OCI-LY1 (cell line): ENCODE data around the gene NBEA.

ENCODE experiments used
- H2AFZ ChIP-seq: fragments of 200-600 bp; sonication (generic), shearing (Covaris generic); 2 replicates; pipeline ENCODE4 v1.6.0; 2014; ENCODE audit warnings: antibody characterized with exemption, mild to moderate bottlenecking, low read length
- H3F3A ChIP-seq: fragments of 200-600 bp; sonication (generic), shearing (Covaris generic); 2 replicates; pipeline ENCODE4 v1.6.0; 2014; ENCODE audit warnings: mild to moderate bottlenecking, antibody characterized with exemption, low read length, moderate library complexity; ENCODE audit not compliant: insufficient read depth
- H3K27ac ChIP-seq: fragments of 200-600 bp; sonication (generic); 2 replicates; pipeline ENCODE4 v1.5.1; 2014; ENCODE audit warnings: low read length, mixed run types, mild to moderate bottlenecking, low read depth; ENCODE audit not compliant: poor library complexity, severe bottlenecking
- H3K27me3 ChIP-seq: fragments of 200-600 bp; sonication (generic); 2 replicates; pipeline ENCODE4 v1.6.0; 2014; ENCODE audit warnings: antibody characterized with exemption, mild to moderate bottlenecking, low read length, moderate library complexity; ENCODE audit not compliant: insufficient read depth
- H3K36me3 ChIP-seq: fragments of 200-600 bp; sonication (generic); 2 replicates; pipeline ENCODE4 v1.6.1; 2014; ENCODE audit warnings: mild to moderate bottlenecking, antibody characterized with exemption, low read length, moderate library complexity, mixed read lengths; ENCODE audit not compliant: insufficient read depth
- H3K4me1 ChIP-seq: fragments of 200-600 bp; sonication (generic); 2 replicates; pipeline ENCODE4 v1.5.1; 2014; ENCODE audit warnings: mild to moderate bottlenecking, low read length, moderate library complexity; ENCODE audit not compliant: insufficient read depth, severe bottlenecking
- H3K4me2 ChIP-seq: fragments of 200-600 bp; sonication (generic), shearing (Covaris generic); 2 replicates; pipeline ENCODE4 v1.6.1; 2014; ENCODE audit warnings: low read length
- H3K4me3 ChIP-seq: fragments of 200-600 bp; sonication (generic); 2 replicates; pipeline ENCODE4 v1.5.1; 2014; ENCODE audit warnings: low read length, low read depth, mild to moderate bottlenecking, mixed read lengths; ENCODE audit not compliant: poor library complexity, severe bottlenecking
- H3K79me2 ChIP-seq: fragments of 200-600 bp; shearing (Covaris generic); 2 replicates; pipeline ENCODE4 v1.6.1; 2016; ENCODE audit warnings: mixed run types, low read length, mixed read lengths; ENCODE audit not compliant: insufficient read depth
- H3K9ac ChIP-seq: fragments of 200-600 bp; sonication (generic), shearing (Covaris generic); 2 replicates; pipeline ENCODE4 v1.6.1; 2014; ENCODE audit warnings: mild to moderate bottlenecking, low read length, mixed read lengths
- H3K9me2 ChIP-seq: fragments of 200-600 bp; sonication (generic), shearing (Covaris generic); 2 replicates; pipeline ENCODE4 v1.6.1; 2014; ENCODE audit warnings: low read depth, mild to moderate bottlenecking, low read length, mixed read lengths
- H3K9me3 ChIP-seq: fragments of 200-600 bp; shearing (Covaris generic); 2 replicates; pipeline ENCODE4 v1.6.1; 2014; ENCODE audit warnings: low read length, mixed read lengths
- H4K20me1 ChIP-seq: fragments of 200-600 bp; sonication (generic), shearing (Covaris generic); 2 replicates; pipeline ENCODE4 v1.6.0; 2016; ENCODE audit warnings: mild to moderate bottlenecking, low read length; ENCODE audit not compliant: insufficient read depth
- EZH2 ChIP-seq: fragments of 200-600 bp; sonication (generic), shearing (Covaris generic); IDR thresholded peaks from 2 replicates; pipeline ENCODE4 v1.8.0; 2017; ENCODE audit warnings: borderline replicate concordance, mixed run types, mild to moderate bottlenecking, antibody characterized with exemption, low read length, moderate library complexity, mixed read lengths
- TF ChIP-seq, protein P1 (sequence below): fragments of 200-600 bp; sonication (generic), shearing (Covaris generic); IDR thresholded peaks from 2 replicates; pipeline ENCODE4 v1.5.1; 2017; ENCODE audit warnings: mild to moderate bottlenecking, antibody characterized with exemption, low read length, moderate library complexity, mixed read lengths

Gene NBEA

DNA sequence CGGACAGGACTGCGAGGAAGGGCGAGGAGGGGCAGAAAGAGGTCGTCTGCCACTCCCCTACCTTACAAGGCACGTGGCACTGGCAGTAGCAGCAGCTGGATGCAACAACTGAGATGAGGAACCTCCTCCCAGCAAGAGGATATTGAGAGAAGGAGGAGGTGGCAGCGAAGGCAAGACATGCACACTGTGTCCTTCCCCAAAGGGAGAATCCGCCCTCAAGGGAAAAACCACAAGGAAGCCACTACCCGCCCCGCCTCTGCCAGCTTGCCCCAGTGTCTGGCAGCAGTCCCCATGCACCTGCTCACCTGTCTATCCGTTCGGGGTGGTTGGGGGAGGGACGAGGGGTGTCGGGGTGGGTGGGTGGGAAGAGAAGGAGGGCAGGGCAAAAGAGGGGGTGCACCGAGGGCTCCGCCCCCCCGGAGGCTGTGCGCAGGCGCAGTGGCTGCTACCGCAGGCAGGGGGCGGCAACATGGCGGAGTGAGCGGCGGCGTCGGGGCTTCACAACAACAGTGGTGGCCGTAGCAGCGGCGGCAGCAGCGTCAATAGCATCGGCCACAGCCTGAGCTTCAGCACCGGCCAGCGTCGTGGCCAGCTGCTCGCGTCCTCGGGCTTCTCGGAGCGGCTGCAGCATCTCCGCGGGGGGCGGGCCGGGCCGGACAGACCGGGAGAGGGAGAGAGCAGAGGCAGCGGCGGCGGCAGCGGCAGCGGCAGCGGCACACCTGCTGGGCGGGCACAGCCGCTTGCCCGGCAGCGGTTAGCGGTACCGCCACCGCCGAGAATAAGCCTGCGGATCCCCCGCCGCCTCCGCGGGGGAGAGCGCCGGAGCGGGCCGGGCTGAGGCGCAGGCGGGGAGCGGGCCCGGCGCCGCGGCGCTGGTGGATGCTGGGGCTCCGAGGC is at the start of gene NBEA:
NBEA (plus strand) TSS at position 436 of the 897 bp plus-strand sequence. CDS start 551 bp downstream, outside the sequence.
- Histone ChIP-seq H3K36me3 (no peaks in the 10 kb centered on the region), H3K9me2 (no peaks in the 10 kb centered on the region), H2AFZ (no peak within 1 kb of the TSS), H3K4me3 (peak within 1 kb of the TSS; percentile 83), H3K27me3 (no peaks in the 10 kb centered on the region), H3K27ac (peak within 1 kb of the TSS; percentile 67), H3K4me2 (peak within 1 kb of the TSS; percentile 78), H3K4me1 (peaks cover 37% of the 10 kb centered on the region), H3K79me2 (peaks cover 20% of the 10 kb centered on the region), H3F3A (no peaks in the 10 kb centered on the region), H3K9me3 (no peaks in the 10 kb centered on the region), H3K9ac (peak within 1 kb of the TSS; percentile 52), H4K20me1 (no peaks in the 10 kb centered on the region)
- no peak for TF ChIP-seq EZH2
- TF ChIP-seq, protein P1, sequence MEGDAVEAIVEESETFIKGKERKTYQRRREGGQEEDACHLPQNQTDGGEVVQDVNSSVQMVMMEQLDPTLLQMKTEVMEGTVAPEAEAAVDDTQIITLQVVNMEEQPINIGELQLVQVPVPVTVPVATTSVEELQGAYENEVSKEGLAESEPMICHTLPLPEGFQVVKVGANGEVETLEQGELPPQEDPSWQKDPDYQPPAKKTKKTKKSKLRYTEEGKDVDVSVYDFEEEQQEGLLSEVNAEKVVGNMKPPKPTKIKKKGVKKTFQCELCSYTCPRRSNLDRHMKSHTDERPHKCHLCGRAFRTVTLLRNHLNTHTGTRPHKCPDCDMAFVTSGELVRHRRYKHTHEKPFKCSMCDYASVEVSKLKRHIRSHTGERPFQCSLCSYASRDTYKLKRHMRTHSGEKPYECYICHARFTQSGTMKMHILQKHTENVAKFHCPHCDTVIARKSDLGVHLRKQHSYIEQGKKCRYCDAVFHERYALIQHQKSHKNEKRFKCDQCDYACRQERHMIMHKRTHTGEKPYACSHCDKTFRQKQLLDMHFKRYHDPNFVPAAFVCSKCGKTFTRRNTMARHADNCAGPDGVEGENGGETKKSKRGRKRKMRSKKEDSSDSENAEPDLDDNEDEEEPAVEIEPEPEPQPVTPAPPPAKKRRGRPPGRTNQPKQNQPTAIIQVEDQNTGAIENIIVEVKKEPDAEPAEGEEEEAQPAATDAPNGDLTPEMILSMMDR = no peak

GRCh38 chr13:34894756-34895155 is 47.3 kb upstream of the NBEA start:
- no peaks in the 10 kb centered on the region for H3K9me2 ChIP-seq
- no peaks in the 10 kb centered on the region for H3K79me2 ChIP-seq
- no peaks in the 10 kb centered on the region for H3F3A ChIP-seq
- no peak overlapping the region for H3K4me3 ChIP-seq
- no peaks in the 10 kb centered on the region for H3K9me3 ChIP-seq
- no peaks in the 10 kb centered on the region for H3K27me3 ChIP-seq
- TF ChIP-seq, protein P1 = no peak
- no peak for TF ChIP-seq EZH2
- no peak overlapping the region for H2AFZ ChIP-seq
- no peak overlapping the region for H3K9ac ChIP-seq
- H3K4me1 ChIP-seq = no peaks in the 10 kb centered on the region
- H3K4me2 ChIP-seq = no peak overlapping the region
- no peaks in the 10 kb centered on the region for H3K36me3 ChIP-seq
- no peaks in the 10 kb centered on the region for H4K20me1 ChIP-seq
- H3K27ac ChIP-seq = no peak overlapping the region

DNA sequence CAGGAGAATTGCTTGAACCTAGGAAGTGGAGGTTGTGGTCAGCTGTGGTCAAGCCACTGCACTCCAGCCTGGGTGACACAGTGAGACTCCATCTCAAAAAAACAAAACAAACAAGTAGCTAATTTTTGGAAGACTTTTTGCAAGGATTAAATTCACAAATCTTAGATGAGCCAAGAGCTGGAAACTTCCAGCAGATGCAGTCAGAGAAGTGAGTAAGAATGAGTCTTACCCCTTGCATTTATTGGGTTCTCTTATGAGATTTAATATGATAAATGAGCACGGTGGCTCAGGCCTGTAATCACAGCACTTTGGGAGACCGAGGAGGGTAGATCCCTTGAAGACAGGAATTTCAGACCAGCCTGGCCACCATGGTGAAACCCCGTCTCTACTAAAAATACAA is 44.9 kb upstream of the NBEA start:
- H3K4me1 ChIP-seq = no peaks in the 10 kb centered on the region
- H3K9me2 ChIP-seq = no peaks in the 10 kb centered on the region
- TF ChIP-seq, protein P1 = no peak
- no peak for TF ChIP-seq EZH2
- no peak overlapping the region for H3K4me3 ChIP-seq
- no peak overlapping the region for H3K4me2 ChIP-seq
- H3K27me3 ChIP-seq = no peaks in the 10 kb centered on the region
- H3K9me3 ChIP-seq = no peaks in the 10 kb centered on the region
- no peaks in the 10 kb centered on the region for H3K36me3 ChIP-seq
- no peaks in the 10 kb centered on the region for H3F3A ChIP-seq
- no peaks in the 10 kb centered on the region for H3K79me2 ChIP-seq
- H3K27ac ChIP-seq = no peak overlapping the region
- H4K20me1 ChIP-seq = no peaks in the 10 kb centered on the region
- H2AFZ ChIP-seq = no peak overlapping the region
- H3K9ac ChIP-seq = no peak overlapping the region
